Upper lobe of right lung (tissue), 1 donor: ENCODE results near the gene FOXJ2. TPM values are rescaled to one million over a fixed set of nuclear protein-coding genes. Genes with fewer than 3 reads are reported as not detected.
"Not testable (repeated sequence)": the region's sequence is repeated elsewhere in the genome, so short reads cannot be mapped to it uniquely, and the experiment has no call there.

Experiments used
- ATAC-seq: fragments of 200-7000 bp; cut with Tn5 transposase; one replicate; pipeline ENCODE4 v1.9.1; 2020; ENCODE audit warnings: mild to moderate bottlenecking, moderate library complexity
- DNase-seq: peaks from one replicate; pipeline ENCODE4 v3.0.0-alpha.2; 2020
- H3K27ac ChIP-seq: fragments of 200-600 bp; one replicate; pipeline ENCODE4 v1.8.0; 2022
- H3K27me3 ChIP-seq: fragments of 200-600 bp; one replicate; pipeline ENCODE4 v1.8.0; 2022; ENCODE audit warnings: mild to moderate bottlenecking
- H3K36me3 ChIP-seq: fragments of 200-600 bp; one replicate; pipeline ENCODE4 v1.8.0; 2022
- H3K4me1 ChIP-seq: fragments of 200-600 bp; one replicate; pipeline ENCODE4 v1.8.0; 2022
- H3K4me3 ChIP-seq: fragments of 200-600 bp; one replicate; pipeline ENCODE4 v1.8.0; 2022; ENCODE audit warnings: mild to moderate bottlenecking
- H3K9me3 ChIP-seq: fragments of 200-600 bp; one replicate; pipeline ENCODE4 v1.8.0; 2022
- intact Hi-C: fragments of 100-400 bp; cut with DNase I; formaldehyde crosslinking; loops from one replicate; pipeline ENCODE4 v1.11.0; 2022
- total RNA-seq: library from RNA; stranded (reverse); fragmentation: NEBNext Ultra II Directional; extraction: Animal tissue kit (Norgen Biotek cat#: 25700); gene quantifications from one replicate; pipeline ENCODE4 v1.2.1, GENCODE V29; 2021
- TF ChIP-seq, protein P1 (sequence below): fragments of 200-600 bp; IDR thresholded peaks from one replicate; pipeline ENCODE4 v1.8.0; 2022; ENCODE audit warnings: antibody characterized with exemption
- donor health status: DM: no; HTN: yes; CAD: no; lungs with severe emphysema.

The FOXJ2 gene
- total RNA-seq, 1 donor from 2014 or later = 20.3 TPM

GRCh38 chr12:8087666-8088065 is 55.1 kb downstream of the FOXJ2 start:
- no peak for ATAC-seq

DNA sequence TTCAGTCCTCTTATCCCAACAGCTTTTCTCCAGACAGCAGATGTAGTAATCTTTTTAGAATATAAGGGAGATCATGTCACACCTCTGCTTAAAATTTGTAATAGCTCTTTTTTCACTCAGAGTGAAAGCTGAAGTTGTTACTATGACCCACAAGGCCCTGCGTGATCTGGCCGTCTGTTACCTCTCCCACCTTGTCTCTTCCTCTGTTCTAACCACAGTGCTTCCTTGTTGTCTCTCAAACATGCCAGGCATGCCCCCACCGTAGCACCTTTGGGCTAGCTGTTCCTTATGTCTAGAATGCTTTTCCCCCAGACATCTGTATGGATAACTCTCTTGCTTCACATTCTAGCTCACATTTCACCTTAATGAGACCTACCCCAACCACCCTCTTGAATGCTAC is 56.1 kb downstream of the FOXJ2 start:
- Histone ChIP-seq H3K27ac (no peak overlapping the region), H3K4me3 (no peak overlapping the region), H3K4me1 (peaks cover 21% of the 10 kb centered on the region), H3K36me3 (peaks cover 46% of the 10 kb centered on the region), H3K27me3 (no peaks in the 10 kb centered on the region), H3K9me3 (no peaks in the 10 kb centered on the region)
- TF ChIP-seq, protein P1, sequence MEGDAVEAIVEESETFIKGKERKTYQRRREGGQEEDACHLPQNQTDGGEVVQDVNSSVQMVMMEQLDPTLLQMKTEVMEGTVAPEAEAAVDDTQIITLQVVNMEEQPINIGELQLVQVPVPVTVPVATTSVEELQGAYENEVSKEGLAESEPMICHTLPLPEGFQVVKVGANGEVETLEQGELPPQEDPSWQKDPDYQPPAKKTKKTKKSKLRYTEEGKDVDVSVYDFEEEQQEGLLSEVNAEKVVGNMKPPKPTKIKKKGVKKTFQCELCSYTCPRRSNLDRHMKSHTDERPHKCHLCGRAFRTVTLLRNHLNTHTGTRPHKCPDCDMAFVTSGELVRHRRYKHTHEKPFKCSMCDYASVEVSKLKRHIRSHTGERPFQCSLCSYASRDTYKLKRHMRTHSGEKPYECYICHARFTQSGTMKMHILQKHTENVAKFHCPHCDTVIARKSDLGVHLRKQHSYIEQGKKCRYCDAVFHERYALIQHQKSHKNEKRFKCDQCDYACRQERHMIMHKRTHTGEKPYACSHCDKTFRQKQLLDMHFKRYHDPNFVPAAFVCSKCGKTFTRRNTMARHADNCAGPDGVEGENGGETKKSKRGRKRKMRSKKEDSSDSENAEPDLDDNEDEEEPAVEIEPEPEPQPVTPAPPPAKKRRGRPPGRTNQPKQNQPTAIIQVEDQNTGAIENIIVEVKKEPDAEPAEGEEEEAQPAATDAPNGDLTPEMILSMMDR = no peak
- DNase-seq (no peak), ATAC-seq (peak; percentile 50)
- intact Hi-C loops = no loop called here

More at GRCh38 chr12:8087666-8088065, 55.1 kb downstream of the FOXJ2 start:
- Histone ChIP-seq H3K27ac (peak overlapping the region; percentile 0), H3K27me3 (no peaks in the 10 kb centered on the region), H3K4me1 (peaks cover 29% of the 10 kb centered on the region), H3K9me3 (no peaks in the 10 kb centered on the region), H3K4me3 (no peak overlapping the region), H3K36me3 (peaks cover 37% of the 10 kb centered on the region)
- intact Hi-C loops = no loop called here
- no peak for DNase-seq
- TF ChIP-seq, protein P1 = no peak

GRCh38 chr12:8089277-8089676 is 56.8 kb downstream of the FOXJ2 start:
- DNase-seq, H3K27me3 ChIP-seq, H3K9me3 ChIP-seq, H3K27ac ChIP-seq, ATAC-seq, H3K4me3 ChIP-seq, intact Hi-C loops: not testable (repeated sequence)
- H3K36me3 ChIP-seq = peaks cover 53% of the 10 kb centered on the region
- H3K4me1 ChIP-seq = peaks cover 14% of the 10 kb centered on the region

DNA sequence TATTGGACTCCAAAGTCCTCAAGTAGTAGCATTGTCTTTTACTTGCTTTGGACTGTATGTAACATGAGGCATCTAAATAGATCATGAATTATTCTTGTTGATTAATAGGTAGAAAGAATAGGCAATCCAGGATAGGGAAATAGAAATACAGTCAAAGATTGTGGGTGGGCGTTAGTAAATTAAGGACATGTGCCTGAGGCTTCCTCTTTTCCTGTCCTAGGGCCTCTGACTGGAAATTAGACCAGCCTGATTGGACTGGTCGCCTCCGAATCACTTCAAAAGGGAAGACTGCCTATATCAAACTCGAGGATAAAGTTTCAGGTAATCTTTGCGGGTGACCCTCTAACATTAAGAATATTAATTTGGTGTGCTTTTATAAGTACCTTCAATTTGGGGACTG is 57.2 kb downstream of the FOXJ2 start:
- H3K27me3 ChIP-seq = no peaks in the 10 kb centered on the region
- DNase-seq (no peak), ATAC-seq (peak; percentile 76)
- intact Hi-C loops = no loop called here
- H3K4me1 ChIP-seq = peaks cover 12% of the 10 kb centered on the region
- no peak overlapping the region for H3K4me3 ChIP-seq
- TF ChIP-seq, protein P1 = no peak
- no peak overlapping the region for H3K27ac ChIP-seq
- peaks cover 57% of the 10 kb centered on the region for H3K36me3 ChIP-seq
- no peaks in the 10 kb centered on the region for H3K9me3 ChIP-seq

GRCh38 chr12:8093291-8093690 is 60.8 kb downstream of the FOXJ2 start:
- TF ChIP-seq, protein P1 = no peak
- no peaks in the 10 kb centered on the region for H3K9me3 ChIP-seq
- DNase-seq = no peak
- no peak for ATAC-seq
- H3K36me3 ChIP-seq = peaks cover 82% of the 10 kb centered on the region
- H3K4me1 ChIP-seq = no peaks in the 10 kb centered on the region
- intact Hi-C loops = no loop called here
- H3K4me3 ChIP-seq = no peak overlapping the region
- H3K27ac ChIP-seq = no peak overlapping the region
- no peaks in the 10 kb centered on the region for H3K27me3 ChIP-seq

- intact Hi-C loops = no loop called here
- no peaks in the 10 kb centered on the region for H3K4me1 ChIP-seq
- no peak overlapping the region for H3K4me3 ChIP-seq
- peaks cover 83% of the 10 kb centered on the region for H3K36me3 ChIP-seq
- ATAC-seq = peak; percentile 60
- H3K9me3 ChIP-seq = no peaks in the 10 kb centered on the region
- no peaks in the 10 kb centered on the region for H3K27me3 ChIP-seq
- DNase-seq = no peak
- H3K27ac ChIP-seq = no peak overlapping the region
- TF ChIP-seq, protein P1 = no peak
These were observed 63.9 kb downstream of the FOXJ2 start for GRCh38 chr12:8096281-8096915.
